GM19239 (cell line): Measurements from ENCODE around the gene FKBP3.

Source experiments
- DNase-seq: peaks from one replicate; pipeline ENCODE4 v3.0.0; 2011; ENCODE audit warnings: low spot score; ENCODE audit not compliant: insufficient read length
- FAIRE-seq: peaks from 2 replicates; lab custom pipeline; 2011; peaks lifted over from hg19 to GRCh38; lab: Jason Lieb, UNC

Gene FKBP3

GRCh38 chr14:45068396-45068795 is 65.9 kb downstream of the FKBP3 start:
- DNase-seq (no peak), FAIRE-seq (no peak)

DNA sequence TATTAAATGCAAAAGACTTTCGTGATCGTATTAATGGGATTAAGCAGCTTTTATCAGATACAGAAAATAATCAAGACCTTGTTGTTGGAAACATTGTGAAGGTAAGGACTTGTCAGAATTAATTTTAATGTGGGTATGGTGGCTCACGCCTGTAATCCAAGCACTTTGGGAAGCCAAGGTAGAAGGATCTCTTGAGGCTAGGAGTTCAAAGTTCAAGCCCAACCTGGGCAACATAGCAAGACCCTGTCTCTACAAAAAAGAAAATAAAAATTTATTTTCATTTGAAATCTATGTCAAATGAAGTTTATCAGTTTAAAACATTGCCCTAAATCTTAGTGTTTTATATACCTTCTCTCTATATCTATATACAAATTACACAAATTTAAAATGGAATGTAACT is 67.6 kb downstream of the FKBP3 start:
- DNase-seq (no peak), FAIRE-seq (no peak)

GRCh38 chr14:45065956-45066355 is 68.3 kb downstream of the FKBP3 start:
- FAIRE-seq, result no peak
- no peak for DNase-seq
